GM06990 (cell line): Measurements from ENCODE around the gene PDLIM7.
A peak's percentile ranks its signal among the peaks of the same experiment; 100 is the strongest.

ENCODE experiments used
- DNase-seq: peaks from one replicate; pipeline ENCODE4 v3.0.0-alpha.2; 2011; ENCODE audit not compliant: insufficient read length; ENCODE audit errors: extremely low read depth
- H3K27me3 ChIP-seq: replicated peaks from 2 replicates; pipeline ENCODE4 v1.6.0; 2011; ENCODE audit warnings: low read length; ENCODE audit not compliant: control insufficient read depth, insufficient read depth
- H3K36me3 ChIP-seq: 2 replicates; pipeline ENCODE4 v1.5.1; 2011; ENCODE audit warnings: low read length; ENCODE audit not compliant: control insufficient read depth, insufficient read depth
- H3K4me3 ChIP-seq: replicated peaks from 2 replicates; pipeline ENCODE4 v1.5.1; 2011; ENCODE audit warnings: low read depth, mild to moderate bottlenecking, control low read depth, low read length
- TF ChIP-seq, protein P1 (sequence below): IDR thresholded peaks from 2 replicates; pipeline ENCODE4 v1.5.1; 2011; ENCODE audit warnings: low read length, control low read depth, mild to moderate bottlenecking, inconsistent platforms; ENCODE audit not compliant: insufficient read depth, poor library complexity, severe bottlenecking

The PDLIM7 gene

DNA sequence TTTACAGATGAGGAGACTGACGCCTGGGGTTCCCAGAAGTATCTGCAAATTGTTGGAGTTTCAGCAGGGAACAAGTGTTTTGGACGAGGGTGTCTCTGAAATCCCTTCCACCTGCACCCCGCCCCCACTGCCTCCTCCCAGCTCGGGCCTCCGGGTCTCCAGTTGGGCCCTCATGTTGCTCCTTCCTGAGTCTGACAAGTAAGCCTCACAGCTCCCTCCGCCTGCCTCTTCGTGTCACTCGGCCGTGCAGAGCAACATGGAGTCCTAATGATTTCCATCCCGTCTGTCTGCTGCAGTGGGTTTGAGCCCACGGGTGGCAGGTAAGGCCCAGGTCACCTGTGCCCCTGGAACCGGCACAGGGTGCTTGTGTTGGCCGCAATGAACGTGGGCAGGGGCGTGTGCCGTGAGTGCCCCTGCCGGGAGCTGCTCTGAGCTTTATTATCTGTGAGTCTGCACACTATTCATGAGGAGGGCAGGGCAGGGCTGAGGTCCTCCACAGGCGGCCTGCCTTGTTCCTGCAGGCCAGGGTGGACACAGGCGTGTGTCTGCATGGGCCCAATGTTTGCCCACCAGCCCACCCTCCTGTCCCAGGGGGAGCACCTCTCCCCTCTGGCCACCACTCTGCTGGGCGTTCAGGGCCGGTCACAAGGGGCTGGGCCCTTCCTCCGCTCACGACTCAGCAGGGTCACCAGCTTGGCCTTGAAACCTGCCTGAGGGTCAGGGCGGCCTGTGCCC lies 6.1 kb upstream of the PDLIM7 start:
- TF ChIP-seq, protein P1, sequence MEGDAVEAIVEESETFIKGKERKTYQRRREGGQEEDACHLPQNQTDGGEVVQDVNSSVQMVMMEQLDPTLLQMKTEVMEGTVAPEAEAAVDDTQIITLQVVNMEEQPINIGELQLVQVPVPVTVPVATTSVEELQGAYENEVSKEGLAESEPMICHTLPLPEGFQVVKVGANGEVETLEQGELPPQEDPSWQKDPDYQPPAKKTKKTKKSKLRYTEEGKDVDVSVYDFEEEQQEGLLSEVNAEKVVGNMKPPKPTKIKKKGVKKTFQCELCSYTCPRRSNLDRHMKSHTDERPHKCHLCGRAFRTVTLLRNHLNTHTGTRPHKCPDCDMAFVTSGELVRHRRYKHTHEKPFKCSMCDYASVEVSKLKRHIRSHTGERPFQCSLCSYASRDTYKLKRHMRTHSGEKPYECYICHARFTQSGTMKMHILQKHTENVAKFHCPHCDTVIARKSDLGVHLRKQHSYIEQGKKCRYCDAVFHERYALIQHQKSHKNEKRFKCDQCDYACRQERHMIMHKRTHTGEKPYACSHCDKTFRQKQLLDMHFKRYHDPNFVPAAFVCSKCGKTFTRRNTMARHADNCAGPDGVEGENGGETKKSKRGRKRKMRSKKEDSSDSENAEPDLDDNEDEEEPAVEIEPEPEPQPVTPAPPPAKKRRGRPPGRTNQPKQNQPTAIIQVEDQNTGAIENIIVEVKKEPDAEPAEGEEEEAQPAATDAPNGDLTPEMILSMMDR: no peak
- no peak overlapping the region for H3K4me3 ChIP-seq
- peaks cover 1% of the 10 kb centered on the region for H3K27me3 ChIP-seq
- DNase-seq: no peak
- H3K36me3 ChIP-seq: peaks cover 18% of the 10 kb centered on the region

DNA sequence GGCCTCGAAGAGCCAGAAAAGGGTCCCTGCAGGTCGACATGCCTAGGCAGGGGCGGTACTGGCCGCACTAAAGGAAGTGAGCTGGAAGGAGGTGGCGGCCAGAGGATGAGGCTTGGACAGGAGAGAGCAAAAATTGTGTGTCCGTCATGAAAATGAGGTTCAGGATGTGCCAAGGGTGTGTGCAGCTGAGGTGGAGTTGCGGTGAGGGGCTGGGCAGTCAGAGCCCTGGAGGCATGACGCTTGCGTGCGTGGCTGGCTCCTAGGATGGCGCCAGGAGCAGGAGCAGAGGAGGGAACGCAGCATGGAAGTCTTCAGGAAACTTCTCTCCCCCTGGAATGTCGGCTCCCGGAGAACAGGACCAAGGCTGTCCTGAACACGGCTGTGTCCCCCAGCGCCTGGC lies 5.5 kb upstream of the PDLIM7 start:
- TF ChIP-seq, protein P1: no peak

DNA sequence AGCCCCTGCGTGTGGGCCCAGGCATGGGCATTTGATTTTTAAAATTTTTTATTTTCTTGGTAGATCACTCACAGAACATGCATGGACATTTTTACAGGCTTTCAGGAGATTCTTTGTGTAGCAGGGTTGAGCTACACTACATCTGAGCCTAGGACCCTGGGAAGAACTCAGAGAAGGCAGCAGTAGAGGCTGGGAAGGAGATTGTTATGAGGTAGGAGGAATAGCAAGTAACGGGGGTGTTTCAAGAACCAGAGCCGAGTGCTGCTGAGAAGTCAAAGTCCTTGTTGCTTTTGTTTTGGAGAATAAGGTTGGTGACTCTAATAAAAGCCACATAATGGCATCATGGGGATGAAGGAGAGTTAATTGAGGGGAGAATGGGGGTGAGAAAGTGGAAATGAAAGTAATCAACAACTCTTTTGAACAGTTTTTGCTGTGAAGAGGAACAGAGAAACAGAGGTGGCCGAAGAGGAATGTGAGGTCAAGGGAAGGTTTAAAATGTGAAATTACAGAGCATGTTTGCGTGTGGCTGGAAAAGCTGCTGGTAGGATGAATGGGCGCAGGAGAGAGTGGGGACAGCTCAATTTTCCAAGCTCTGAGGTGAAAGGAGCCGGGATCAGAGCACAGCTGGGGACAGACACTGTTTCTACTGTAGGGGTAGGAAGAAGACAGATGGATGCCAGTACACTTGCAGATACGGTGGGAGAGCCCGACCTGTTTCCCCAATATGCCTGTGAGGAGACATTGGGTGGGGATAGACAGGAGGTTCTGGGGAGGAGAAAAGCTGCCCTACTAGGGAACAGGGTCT lies 4.7 kb upstream of the PDLIM7 start:
- DNase-seq: no peak
- TF ChIP-seq, protein P1: no peak
- H3K36me3 ChIP-seq: peaks cover 18% of the 10 kb centered on the region

More for the DNA sequence above, 5.5 kb upstream of the PDLIM7 start:
- H3K36me3 ChIP-seq: peaks cover 18% of the 10 kb centered on the region
- no peak overlapping the region for H3K4me3 ChIP-seq
- H3K27me3 ChIP-seq: peaks cover 2% of the 10 kb centered on the region
- no peak for DNase-seq

DNA sequence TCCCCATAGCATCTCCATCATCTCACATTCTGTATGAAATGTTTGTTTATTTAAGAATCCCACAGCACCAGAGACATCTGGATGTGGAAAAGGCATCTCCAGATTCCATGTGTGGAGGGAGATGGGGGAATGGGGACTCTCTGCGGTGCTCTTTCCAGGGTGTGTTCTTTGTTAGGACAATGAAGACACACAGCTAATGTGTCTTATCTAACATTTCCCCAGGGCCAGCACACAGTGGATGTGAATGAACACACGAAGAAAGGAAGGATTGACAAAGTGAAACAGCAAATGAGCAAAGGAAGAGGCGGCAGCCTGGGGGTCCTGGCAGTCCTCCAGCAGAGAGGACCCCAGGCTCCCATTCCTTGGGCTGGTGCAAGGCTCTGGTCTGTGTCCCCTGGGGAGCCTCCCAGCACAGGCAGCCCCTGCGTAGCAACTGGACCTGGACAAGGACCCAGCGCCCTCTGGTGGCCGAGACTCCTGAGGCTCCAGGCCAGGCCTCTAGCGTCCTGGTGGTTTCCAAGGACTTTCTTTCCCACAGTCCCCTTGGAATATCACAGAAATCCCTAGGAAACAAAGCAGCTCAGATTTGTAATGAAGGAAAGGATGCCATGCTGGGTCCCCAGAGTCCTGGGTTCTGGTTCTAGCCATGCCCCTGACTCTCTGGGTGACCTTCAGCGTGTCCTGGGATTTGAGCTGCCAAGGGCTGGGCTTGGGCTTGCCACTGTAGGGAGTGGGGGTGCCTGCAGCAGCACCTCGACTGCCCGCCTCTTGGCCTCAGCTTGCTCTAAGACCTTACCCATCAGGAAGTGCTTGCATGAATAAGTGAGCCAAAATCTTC lies 3.5 kb upstream of the PDLIM7 start:
- DNase-seq: no peak
- peaks cover 2% of the 10 kb centered on the region for H3K27me3 ChIP-seq
- H3K4me3 ChIP-seq: no peak overlapping the region
- TF ChIP-seq, protein P1: peak; percentile 95
- H3K36me3 ChIP-seq: peaks cover 18% of the 10 kb centered on the region

More for the DNA sequence above, 4.7 kb upstream of the PDLIM7 start:
- Histone ChIP-seq H3K4me3 (no peak overlapping the region), H3K27me3 (peaks cover 2% of the 10 kb centered on the region)

DNA sequence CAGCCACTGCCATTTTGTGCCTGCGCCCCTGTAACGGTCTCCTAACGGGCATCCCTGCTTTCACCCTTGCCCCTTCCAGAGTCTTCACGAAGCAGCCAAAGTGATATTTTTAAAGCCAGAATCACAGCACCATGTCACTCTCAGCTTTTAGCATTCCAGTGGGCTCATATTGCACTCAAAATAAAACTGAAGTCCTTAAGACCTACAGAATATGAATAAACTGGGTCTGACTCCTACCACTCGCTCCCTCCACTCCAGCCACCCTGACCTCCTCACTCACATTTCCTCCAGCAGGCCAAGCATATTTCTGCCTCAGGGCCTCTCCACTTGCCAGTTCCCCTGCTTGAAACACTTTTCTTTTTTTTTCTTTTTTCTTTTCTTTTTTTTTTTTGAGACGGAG lies 2.4 kb upstream of the PDLIM7 start:
- no peak for DNase-seq
- TF ChIP-seq, protein P1: no peak
- peaks cover 2% of the 10 kb centered on the region for H3K27me3 ChIP-seq
- H3K36me3 ChIP-seq: peaks cover 14% of the 10 kb centered on the region
- no peak overlapping the region for H3K4me3 ChIP-seq
